Body of pancreas (tissue), 4 donors: ENCODE measurements around the gene CDK5RAP2.

ENCODE experiments used
- POLR2A ChIP-seq, 3 donors: fragments of 450-650 bp; IDR thresholded peaks; one replicate each; pipeline ENCODE4 v1.6.1; 2016; ENCODE audit warnings: antibody characterized with exemption in 3 of 3, mild to moderate bottlenecking in 2 of 3
- TF ChIP-seq, protein P1 (sequence below), 7 experiments: fragments of 450-650 bp in 4 of 7; fragments of 200-600 bp in 3 of 7; sonication (generic) in 3 of 7; IDR thresholded peaks; one replicate each; pipeline ENCODE4 v1.5.1; 2016 to 2019; ENCODE audit warnings: antibody characterized with exemption in 7 of 7

DNA sequence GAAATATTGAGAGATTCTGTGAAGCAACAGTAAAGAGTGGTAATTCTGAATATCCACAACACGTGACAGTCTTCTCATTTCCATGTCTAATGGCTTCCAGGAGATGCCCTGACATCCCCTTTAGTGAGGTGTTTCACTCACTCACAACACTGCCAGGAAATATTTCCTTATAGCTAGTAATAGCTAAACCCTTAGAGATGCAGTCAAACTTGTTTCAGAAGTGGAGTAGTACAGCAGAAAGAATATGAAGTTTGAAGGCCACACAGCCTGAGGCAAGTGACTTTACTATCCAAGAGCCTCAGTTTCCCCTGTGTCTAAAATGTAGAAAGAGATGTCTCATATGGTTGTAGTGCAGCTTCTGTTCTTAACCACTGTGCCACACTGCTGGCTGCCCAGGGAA, 139.2 kb downstream of the CDK5RAP2 start:
- TF ChIP-seq, protein P1, sequence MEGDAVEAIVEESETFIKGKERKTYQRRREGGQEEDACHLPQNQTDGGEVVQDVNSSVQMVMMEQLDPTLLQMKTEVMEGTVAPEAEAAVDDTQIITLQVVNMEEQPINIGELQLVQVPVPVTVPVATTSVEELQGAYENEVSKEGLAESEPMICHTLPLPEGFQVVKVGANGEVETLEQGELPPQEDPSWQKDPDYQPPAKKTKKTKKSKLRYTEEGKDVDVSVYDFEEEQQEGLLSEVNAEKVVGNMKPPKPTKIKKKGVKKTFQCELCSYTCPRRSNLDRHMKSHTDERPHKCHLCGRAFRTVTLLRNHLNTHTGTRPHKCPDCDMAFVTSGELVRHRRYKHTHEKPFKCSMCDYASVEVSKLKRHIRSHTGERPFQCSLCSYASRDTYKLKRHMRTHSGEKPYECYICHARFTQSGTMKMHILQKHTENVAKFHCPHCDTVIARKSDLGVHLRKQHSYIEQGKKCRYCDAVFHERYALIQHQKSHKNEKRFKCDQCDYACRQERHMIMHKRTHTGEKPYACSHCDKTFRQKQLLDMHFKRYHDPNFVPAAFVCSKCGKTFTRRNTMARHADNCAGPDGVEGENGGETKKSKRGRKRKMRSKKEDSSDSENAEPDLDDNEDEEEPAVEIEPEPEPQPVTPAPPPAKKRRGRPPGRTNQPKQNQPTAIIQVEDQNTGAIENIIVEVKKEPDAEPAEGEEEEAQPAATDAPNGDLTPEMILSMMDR (IDR thresholded peaks at IDR 0.05): no peak
- no peak for TF ChIP-seq POLR2A (IDR thresholded peaks at IDR 0.05)
